IPS-11a (cell line): ENCODE data around the gene PLAGL1.
"Not testable (repeated sequence)": the region's sequence is repeated elsewhere in the genome, so short reads cannot be mapped to it uniquely, and the experiment has no call there.

ENCODE experiments used
- H3K4me3 ChIP-seq: one replicate; pipeline ENCODE4 v1.5.1; 2013; ENCODE audit warnings: low read depth, low read length, control low read depth

PLAGL1 gene

DNA sequence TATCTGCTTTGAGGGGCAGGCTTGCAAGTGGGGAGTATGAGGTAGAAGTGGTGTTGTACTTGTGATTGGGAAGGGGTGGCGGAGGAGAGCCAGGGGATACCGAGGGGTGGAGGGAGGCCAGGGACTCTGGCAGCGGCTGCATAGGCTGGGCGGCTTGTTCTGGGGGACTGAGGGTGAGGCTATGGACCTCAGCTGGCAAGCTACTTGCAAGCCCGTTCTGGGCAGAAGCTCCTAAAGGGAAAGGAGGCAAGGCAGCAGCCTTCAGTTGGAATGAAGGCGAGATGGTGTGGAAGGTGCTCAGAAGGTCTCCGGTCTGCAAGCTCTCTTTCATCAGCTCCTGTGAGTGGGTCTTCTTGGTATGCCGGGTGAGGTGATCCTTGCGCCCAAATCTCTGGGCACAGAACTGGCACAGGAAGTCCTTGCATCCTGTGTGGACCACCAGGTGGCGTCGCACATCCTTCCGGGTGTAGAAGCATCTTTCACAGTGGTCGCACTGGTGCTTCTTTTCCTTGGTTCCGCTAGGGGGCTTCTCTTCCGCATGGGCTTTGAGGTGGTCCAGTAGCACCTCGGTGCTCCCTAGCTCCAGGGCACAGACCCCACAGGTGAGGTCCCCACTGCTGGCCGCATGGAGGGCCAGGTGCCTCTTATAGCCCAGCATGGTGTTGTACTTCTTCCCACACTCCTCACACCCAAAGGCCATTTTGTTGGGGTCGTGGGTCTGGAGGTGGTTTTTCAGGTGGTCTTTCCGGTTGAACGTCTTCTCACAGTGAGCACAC is 66.0 kb downstream of the PLAGL1 start:
- no peak overlapping the region for H3K4me3 ChIP-seq

DNA sequence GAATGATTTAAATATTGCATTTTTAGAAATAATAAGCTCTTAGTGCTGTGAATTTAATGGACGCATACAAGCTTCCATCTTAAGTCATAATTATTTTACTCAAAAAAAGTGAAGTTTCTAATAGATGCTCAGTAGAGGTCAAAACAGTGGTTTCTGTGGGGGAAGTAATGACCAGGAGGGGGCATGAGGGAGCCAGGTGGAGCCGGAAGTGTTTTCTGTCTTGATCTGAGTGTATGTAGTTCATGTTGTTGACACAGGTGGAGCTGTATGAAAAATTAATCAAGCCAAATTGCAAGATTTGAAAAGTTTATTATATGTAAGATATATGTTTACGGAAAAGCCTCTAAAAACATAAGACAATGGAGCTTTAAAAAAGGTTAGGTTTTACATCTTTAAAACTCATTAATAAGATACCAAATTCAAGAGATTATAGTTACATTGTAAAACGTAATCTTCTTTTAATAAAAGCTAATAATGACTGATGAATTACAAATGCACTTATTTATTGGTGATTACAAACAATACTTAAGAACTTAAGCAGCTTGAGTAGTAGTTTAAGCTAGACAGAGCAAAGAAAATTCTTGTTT is 68.0 kb downstream of the PLAGL1 start:
- no peak overlapping the region for H3K4me3 ChIP-seq

DNA sequence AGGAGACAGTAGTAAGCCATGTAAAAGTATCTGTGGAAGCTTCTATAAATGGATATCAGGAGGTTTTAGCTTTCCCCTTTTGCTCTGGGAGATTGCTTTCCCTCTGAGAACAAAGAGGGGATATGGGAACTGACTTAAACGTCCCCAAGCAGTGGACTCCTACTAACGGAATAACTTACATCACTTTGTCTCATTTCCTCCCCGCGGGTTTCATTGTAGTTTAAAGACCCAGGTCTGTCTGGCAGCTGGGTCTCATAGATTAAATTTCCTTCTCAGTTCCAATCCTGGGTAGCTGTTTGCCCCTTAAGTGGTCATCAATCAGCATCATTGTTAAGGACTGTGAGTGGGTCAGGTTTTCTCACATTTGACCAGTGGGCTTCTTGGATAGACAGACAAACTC is 68.7 kb downstream of the PLAGL1 start:
- H3K4me3 ChIP-seq, result no peak overlapping the region

DNA sequence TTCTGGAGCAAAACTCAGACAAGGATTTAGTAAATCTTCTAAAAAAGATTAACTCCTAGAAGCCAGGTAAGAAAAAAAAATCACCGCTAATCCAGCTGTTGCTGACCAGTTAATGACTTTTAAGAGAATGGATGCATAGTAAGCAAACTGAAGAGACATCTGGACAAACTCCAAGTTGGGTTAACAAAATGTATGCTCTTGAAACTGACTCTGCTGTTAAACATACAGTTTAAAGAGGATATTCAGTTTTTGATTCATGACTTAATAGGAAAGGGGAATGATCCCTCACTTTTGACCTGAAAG is 70.4 kb downstream of the PLAGL1 start:
- no peak overlapping the region for H3K4me3 ChIP-seq

DNA sequence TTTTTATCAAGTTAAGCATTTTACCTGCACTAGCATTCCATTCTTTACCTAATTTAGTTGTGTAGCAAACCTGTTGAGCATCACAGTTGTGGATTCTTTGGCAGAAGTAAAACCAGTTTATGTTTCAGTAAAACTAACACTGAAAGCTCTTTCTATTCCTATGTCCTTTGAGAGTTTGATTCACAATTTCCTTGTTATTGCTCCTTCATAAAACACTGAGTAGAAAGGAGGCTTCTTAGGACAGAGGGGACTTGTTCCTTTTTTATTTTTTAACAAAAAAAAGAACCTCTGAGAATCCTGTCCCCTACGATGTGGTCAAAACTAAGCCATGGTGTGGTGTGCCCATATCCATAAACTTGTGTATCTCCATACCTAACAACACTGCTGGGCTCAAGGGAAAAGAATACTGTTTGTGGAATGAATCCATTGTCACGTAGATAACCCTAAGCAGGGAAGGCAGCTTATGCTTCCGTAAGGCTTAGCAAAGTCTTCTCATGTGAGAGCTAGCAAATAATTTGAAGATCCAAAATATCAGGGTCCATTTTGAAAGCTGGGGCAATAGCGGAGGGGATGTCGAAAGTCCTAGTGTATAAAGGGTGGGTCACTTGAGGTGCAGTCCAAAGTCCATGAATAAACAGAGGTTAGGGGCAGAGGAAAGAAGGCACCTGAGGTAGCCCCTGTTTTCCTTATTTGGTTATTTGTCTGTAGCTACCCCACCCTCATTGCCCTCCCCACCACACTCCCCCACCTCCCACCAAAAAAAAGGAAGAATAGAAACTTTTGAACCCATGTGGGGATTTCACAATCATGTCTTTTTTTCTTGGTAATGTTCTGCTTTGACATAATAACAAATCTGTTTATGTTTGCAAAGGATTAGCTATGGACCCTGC is 71.0 kb downstream of the PLAGL1 start:
- H3K4me3 ChIP-seq, result no peak overlapping the region

DNA sequence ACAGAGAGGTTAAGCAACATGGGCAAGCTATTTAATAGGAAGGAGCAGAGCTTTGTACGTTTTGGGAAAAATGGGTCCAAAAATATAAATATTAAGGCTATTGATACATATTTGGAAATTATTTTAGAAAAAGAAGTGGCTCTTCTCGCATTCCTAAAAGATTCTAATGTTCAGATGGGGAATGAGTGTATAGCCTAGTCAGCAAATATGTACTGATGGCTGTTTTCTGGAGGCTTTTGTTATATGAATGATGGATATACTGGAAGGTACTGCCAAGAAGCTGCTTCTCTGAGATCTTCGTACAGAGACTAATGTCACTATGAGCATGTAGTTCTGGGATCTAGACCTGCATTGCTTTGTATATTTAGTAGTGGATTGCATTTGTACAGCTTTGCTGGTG is 71.7 kb downstream of the PLAGL1 start:
- H3K4me3 ChIP-seq, result no peak overlapping the region

DNA sequence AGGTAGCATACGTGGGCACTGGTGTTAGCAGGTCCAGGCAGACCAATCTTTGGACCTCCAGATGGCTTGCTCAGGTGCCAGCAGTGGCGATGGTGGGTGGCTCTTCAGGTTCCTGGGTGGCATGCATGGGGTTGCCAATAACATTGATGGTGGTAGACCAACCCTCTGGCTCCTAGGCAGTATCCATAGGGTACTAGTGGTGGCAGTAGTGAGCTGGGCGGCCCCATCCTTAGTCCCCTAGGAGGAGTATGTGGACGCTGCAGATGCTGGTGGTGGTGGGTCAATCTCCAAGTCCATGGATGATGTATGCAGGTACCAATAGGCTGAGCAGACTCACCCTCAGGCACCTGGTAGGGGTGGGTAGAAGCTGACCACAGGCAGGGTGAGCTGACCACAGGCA is 73.2 kb downstream of the PLAGL1 start:
- no peak overlapping the region for H3K4me3 ChIP-seq

DNA sequence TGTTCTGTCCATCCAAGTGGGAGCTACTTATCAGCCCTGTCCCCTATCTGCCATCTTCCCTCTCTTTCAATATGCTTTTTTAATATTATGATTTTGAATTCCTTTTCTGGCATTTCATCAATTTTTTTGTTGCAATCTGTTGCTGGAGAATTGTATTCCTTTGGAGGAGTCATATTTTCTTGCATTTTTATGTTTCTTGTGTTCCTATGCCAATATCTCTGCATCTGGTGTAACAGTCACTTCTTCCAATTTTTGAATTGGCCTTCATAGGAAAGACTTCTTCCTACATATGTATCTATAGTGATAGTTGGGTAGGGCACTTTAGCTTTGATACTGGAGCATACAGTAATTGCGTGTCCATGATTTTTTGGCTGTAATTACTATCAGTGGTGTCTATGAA is 73.7 kb downstream of the PLAGL1 start:
- H3K4me3 ChIP-seq, result no peak overlapping the region

DNA sequence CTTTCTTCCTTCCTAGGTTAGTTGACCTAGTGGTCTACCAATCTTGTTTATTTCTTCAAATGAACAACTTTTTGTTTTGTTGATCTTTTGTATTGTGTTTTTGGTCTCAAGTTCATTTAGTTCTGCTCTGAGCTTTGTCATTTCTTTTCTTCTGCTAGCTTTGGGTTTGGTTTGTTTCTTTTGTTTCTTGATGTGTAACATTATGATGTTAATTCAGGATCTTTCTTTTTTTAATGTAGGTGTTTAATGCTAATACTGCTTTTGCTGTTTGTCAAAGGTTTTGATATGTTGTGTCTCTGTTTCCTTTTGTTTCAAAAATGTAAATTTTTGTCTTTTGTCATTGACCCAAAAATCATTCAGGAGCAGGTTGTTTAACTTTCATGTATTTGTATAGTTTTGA is 78.1 kb downstream of the PLAGL1 start:
- no peak overlapping the region for H3K4me3 ChIP-seq

DNA sequence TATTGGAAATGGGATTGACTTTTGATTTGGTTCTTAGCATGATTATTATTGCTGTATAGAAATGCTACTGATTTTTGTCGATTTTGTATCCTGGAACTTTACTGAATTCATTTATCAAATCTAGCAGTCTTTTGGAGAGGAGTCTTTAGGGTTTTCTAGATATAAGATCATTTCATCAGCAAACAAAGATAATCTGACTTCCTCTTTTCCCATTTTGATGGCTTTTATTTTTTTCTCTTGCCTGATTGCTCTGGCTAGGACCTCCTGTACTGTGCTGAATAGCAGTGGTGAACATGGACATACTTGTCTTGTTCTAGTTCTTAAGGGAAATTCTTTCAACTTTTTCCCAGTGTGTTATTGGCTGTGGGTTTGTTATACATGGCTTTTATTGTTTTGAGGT is 79.2 kb downstream of the PLAGL1 start:
- no peak overlapping the region for H3K4me3 ChIP-seq

DNA sequence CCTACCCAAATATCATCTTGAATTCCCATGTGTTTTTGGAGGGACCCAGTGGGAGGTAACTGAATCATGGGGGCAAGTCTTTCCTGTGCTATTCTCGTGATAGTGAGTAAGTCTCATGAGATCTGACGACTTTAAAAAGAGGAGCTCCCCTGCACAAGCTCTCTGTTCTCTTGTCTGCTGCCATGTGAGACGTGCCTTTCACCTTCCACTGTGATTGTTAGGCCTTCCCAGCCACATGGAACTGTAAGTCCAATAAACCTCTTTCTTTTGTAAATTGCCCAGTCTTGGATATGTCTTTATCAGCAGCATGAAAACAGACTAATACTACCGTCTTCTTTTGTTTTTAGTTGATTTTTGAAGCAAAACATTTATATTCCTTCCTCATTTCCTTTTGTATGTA is 91.0 kb downstream of the PLAGL1 start:
- not testable (repeated sequence) for H3K4me3 ChIP-seq

DNA sequence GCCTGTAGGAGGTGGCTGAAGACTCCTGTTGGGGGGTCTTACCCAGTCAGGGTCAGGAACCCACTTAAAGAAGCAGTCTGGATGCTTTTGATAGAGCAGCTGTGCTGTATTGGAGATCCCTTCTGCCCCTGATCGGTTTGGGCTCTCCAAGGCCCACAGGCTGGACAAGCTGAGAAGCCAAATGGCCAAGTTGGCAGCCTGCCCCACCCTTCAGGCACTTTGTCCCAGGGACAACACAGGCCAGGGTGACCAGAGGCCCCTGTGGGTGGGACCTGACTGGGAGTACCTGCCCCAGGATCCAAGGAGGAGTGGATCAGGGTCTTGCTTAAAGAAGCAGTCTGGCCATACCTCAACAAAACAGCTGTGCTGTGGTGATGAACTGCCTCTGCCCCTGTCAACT is 95.4 kb downstream of the PLAGL1 start:
- H3K4me3 ChIP-seq, result no peak overlapping the region

DNA sequence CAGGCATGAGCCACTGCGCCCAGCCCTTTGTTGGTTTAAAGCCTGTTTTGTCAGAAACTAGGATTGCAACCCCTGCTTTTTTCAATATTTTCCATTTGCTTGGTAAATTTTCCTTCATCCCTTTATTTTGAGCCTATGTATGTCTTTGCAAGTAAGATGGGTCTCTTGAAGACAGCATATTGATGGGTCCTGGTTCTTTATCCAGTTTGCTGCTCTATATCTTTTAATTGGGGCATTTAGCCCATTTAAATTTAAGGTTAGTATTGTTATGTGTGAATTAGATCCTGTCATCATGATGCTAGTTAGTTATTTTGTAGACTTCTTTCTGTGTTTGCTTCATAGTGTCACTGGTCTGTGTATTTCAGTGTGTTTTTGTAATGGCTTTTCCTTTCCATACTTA is 97.0 kb downstream of the PLAGL1 start:
- H3K4me3 ChIP-seq, result no peak overlapping the region

DNA sequence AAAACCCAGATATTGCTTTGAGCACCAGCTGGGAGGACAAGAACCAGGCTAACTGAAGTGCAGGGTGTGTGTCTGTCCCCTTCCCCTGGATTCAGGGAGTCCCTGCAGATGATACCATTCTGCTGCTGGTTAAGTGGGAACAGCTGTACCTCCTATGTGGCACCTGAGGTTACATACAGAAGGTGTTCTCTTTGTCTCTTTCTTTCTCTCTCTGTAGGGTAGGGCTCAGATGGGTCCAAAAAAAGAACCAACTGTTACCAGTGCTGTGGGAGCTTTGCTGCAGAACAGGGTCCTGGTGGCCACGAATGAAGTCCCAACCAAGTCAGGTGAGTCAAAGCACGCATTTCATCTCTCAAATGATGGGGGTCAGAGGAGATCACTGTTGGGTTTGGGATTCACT is 105.2 kb downstream of the PLAGL1 start:
- H3K4me3 ChIP-seq, result no peak overlapping the region

DNA sequence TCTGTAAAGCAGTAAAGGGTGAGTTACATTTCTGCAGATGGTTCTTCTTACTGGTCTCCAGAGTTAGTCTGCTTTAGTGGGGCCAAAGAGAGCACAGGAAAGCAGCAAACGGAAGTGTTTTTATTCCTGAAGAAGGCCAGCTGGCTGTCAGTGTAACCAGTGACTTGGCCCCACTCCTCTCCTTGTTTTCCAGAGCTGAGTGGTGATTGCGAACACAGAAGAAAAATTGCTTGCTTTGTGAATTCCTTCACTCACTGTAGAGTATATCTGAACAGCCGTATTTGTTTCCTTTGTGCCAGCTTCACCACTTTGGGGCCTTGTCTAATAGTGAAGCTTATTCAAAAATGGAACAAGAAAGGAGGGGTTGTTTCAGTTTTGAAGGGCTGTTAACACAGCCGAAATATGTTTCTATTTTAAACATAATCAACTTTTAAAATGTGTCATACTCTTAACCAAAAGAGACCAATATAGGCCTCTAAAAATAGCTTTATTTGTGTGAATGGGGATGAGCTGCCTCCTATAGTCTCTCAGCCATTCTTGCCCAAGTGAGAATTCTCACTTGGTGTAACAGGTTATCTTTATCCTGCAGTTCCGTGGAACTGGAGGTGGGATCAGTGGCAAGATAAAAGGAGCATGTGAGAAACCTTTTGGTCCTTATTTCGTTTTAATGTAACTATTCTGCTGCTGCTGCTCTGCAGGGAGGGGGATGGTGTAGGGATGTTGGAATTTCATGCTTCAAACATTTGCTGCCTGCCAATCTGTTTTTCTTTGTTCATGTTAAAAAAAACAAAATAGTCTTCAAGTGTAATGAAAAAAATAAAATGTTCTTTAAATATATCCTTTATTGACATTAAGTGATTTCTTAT is 105.9 kb downstream of the PLAGL1 start:
- H3K4me3 ChIP-seq, result no peak overlapping the region

DNA sequence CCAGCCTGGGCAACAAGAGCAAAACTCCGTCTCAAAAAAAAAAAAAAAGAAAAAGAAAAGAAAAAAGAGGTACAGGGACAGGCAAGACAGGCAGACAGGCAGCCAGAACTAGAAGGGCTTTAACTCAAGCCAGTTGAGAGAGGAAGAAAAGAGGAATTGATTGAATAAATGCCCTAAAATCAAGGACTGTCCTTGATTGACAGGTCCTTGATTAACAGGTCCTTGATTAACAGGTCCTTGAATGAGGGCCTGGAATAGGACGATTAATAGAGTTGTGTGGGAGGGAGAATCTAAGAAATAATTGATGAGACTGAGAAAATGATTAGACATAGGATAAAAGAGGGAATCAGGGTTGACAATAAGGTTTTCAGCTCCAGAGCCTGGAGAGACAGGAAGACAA is 107.7 kb downstream of the PLAGL1 start:
- no peak overlapping the region for H3K4me3 ChIP-seq

DNA sequence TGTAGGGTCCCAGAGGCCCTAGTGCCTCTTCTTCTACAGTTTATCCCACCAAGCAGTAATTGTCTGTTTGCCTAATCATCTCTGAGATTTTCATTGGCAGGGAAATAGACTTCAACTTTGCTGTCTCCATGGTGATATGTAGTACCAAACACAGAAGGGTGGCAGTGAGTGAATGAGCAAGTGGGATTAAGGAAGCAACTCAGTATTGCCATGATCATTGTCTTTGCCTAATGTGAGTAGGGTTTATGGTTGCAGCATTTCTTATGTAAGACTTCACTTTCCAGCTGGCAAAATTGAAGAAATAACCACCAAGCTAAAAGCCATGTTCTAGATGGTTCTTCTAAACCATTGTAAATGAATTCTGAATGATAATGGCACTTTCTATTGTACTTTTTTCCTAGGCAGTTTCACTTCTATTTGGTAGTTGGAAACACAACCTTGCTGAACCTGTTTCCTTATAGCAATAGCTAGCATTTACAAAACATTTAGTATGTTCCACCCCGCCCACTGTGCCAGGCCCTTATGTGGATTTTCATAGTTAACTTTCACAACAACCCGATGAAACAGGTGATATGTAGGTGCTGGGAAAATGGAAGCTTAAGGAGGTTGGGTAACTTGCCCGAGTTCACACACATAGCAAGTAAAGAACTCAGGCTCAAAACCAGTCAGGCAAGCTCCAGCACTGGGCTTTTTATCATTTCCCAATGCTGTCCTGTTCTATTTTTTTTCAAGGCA is 111.8 kb downstream of the PLAGL1 start:
- H3K4me3 ChIP-seq, result no peak overlapping the region

DNA sequence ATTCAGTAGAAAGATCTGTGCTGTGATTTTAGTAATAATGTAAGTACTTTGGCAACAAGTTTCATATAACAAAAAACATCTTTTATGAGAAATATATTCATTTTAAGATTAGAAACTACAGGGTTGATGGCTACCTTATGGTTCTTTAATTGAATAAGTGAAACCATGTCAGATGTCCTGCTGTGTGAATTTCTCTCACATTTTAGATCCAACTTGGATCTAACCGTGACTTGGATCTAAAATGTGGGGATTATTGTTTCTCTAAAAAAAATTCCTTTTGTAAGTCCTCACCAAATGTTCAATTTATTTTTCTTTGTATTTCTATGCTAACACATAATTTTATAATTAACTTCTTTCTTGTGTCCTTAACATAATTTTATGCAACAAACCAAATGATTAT is 113.4 kb downstream of the PLAGL1 start:
- H3K4me3 ChIP-seq, result no peak overlapping the region
